ENCODE measurements around the gene UBA1.

DNA sequence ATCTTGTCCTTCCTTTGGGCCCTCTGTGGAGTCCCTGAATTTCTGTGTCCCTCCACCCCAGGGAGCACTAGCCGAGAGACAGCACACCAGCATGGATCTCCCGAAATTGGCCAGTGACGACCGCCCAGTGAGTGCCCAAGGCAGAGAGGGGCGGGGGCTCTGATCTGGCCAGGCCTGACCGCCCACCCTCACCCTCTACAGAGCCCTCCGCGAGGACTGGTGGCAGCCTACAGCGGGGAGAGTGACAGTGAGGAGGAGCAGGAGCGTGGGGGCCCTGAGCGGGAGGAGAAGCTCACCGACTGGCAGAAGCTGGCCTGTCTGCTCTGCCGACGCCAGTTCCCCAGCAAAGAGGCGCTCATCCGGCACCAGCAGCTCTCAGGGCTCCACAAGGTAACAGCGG is 8.4 kb upstream of the UBA1 start:
- TF ChIP-seq EZH2 (IDR thresholded peaks at IDR 0.05; ENCODE audit: insufficient read depth, poor library complexity, severe bottlenecking), result no peak
- TF ChIP-seq EZH2phosphoT487 (IDR thresholded peaks at IDR 0.05; ENCODE audit: insufficient read depth, low read depth), result no peak

Measured in GM23248 (cell line).